Breast epithelium (tissue), 4 donors: ENCODE results near the gene IGSF9. TPM values are rescaled to one million over a fixed set of nuclear protein-coding genes. Genes with fewer than 3 reads are reported as not detected.
"Not testable (repeated sequence)": the region's sequence is repeated elsewhere in the genome, so short reads cannot be mapped to it uniquely, and the experiment has no call there.

Experiments
- DNase-seq, 2 donors: peaks; one replicate each; pipeline ENCODE4 v3.0.0-alpha.2; 2019; ENCODE audit warnings: low spot score in 2 of 2
- H3K27ac ChIP-seq, 2 donors: fragments of 200-600 bp; sonication (generic) in 1 of 2; one replicate each; pipeline ENCODE4 v1.5.1; 2016 to 2019; ENCODE audit warnings: mild to moderate bottlenecking in 1 of 2
- H3K27me3 ChIP-seq, 2 donors: fragments of 200-600 bp; sonication (generic) in 1 of 2; one replicate each; pipeline versions ENCODE4 v1.5.1 to v1.6.0; 2017 to 2019; ENCODE audit warnings: control low read depth in 1 of 2, mild to moderate bottlenecking in 1 of 2
- H3K36me3 ChIP-seq: fragments of 200-600 bp; one replicate; pipeline ENCODE4 v1.5.1; 2019
- H3K4me1 ChIP-seq, 2 donors: fragments of 200-600 bp; sonication (generic); one replicate each; pipeline ENCODE4 v1.5.1; 2016 to 2019; ENCODE audit warnings: control low read depth in 1 of 2
- H3K4me3 ChIP-seq, 3 donors: fragments of 200-600 bp; sonication (generic); 1 replicate in 2 of 3; 2 replicates in 1 of 3; pipeline ENCODE4 v1.5.1; 2016 to 2019; ENCODE audit warnings: mild to moderate bottlenecking in 3 of 3, moderate library complexity in 2 of 3
- H3K9me3 ChIP-seq, 2 donors: fragments of 200-600 bp; sonication (generic) in 1 of 2; one replicate each; pipeline ENCODE4 v1.5.1; 2016 to 2019; ENCODE audit warnings: control low read depth in 1 of 2
- POLR2A ChIP-seq: fragments of 450-650 bp; IDR thresholded peaks from one replicate; pipeline ENCODE4 v1.6.1; 2016; ENCODE audit warnings: antibody characterized with exemption, mild to moderate bottlenecking, moderate library complexity
- POLR2AphosphoS5 ChIP-seq, 3 donors: sonication (generic); formaldehyde crosslinking; IDR thresholded peaks; one replicate each; pipeline ENCODE4 v1.6.1; 2017; ENCODE audit warnings: antibody characterized with exemption in 3 of 3
- intact Hi-C: fragments of 100-400 bp; cut with DNase I; formaldehyde crosslinking; loops from one replicate; pipeline ENCODE4 v1.15.1; 2023; ENCODE audit warnings: low total_unique reads
- total RNA-seq, 3 donors: library from RNA; depleted of rRNA; stranded (reverse); fragments of >200 nt; gene quantifications; one replicate each; pipeline ENCODE4 v1.1.0, GENCODE V29; 2016
- TF ChIP-seq, protein P1 (sequence below), 3 donors: fragments of 450-650 bp; IDR thresholded peaks; one replicate each; pipeline ENCODE4 v1.5.1; 2016 to 2017; ENCODE audit warnings: antibody characterized with exemption in 3 of 3, mild to moderate bottlenecking in 3 of 3, moderate library complexity in 3 of 3

IGSF9 gene
- total RNA-seq, 3 donors from 2014 or later: 5.9 to 8.0 TPM; not detected in 1

DNA sequence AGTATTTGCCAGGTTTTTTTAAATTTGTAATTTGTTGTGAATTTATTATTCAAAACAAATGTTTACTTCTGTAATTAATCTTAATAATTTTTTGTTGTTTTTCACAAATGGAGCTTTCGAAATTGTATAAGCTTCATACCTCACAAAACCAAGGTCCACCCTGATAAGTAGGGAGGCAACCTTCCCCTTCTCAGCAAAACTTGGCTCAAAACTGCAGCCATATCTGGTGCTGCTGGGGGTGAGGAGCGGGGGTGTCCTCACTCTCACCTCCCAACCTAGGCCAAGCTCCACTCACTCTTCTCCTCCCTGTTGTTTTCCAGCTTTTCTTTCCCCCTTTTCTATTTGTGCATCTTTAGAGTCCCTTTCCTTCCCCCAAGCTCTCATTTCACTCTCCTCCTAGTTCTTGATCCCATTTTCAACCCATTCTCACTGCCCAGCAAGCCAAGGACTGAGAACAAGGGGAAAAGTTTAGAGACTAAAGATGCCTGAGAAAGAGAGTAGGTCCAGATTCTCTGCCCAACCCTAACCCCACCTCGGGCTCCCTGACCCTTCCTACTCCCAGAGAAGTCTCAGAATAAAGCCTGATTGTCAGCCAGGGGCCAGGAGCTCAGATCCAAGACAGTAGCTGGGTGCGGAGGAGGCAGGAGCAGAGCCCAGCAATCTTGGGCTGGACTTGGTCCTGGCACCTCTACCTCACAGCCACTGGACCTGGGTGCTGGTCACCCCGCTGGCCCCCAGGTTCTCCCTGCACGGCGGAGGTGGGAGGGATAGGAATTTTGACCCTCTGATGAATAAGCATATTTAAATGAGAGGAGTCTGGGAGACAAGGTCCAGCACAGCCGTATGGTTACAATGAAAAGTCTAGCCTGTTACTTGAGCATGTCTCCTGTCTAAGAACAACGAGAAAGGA is 37.1 kb downstream of the IGSF9 start:
- no peak for DNase-seq
- Histone ChIP-seq H3K27me3 (no peaks in the 10 kb centered on the region), H3K4me1 (no peaks in the 10 kb centered on the region), H3K9me3 (no peaks in the 10 kb centered on the region), H3K36me3 (no peaks in the 10 kb centered on the region), H3K27ac (no peak overlapping the region), H3K4me3 (no peak overlapping the region)
- intact Hi-C loops: loop anchor here (5.0 kb wide), 1 partner anchor 606 kb away; the partner anchor contains the start of gene FCER1A
- no peak for TF ChIP-seq POLR2A
- TF ChIP-seq, protein P1, sequence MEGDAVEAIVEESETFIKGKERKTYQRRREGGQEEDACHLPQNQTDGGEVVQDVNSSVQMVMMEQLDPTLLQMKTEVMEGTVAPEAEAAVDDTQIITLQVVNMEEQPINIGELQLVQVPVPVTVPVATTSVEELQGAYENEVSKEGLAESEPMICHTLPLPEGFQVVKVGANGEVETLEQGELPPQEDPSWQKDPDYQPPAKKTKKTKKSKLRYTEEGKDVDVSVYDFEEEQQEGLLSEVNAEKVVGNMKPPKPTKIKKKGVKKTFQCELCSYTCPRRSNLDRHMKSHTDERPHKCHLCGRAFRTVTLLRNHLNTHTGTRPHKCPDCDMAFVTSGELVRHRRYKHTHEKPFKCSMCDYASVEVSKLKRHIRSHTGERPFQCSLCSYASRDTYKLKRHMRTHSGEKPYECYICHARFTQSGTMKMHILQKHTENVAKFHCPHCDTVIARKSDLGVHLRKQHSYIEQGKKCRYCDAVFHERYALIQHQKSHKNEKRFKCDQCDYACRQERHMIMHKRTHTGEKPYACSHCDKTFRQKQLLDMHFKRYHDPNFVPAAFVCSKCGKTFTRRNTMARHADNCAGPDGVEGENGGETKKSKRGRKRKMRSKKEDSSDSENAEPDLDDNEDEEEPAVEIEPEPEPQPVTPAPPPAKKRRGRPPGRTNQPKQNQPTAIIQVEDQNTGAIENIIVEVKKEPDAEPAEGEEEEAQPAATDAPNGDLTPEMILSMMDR (IDR thresholded peaks at IDR 0.05): no peak
- TF ChIP-seq POLR2AphosphoS5 (IDR thresholded peaks at IDR 0.05): no peak

DNA sequence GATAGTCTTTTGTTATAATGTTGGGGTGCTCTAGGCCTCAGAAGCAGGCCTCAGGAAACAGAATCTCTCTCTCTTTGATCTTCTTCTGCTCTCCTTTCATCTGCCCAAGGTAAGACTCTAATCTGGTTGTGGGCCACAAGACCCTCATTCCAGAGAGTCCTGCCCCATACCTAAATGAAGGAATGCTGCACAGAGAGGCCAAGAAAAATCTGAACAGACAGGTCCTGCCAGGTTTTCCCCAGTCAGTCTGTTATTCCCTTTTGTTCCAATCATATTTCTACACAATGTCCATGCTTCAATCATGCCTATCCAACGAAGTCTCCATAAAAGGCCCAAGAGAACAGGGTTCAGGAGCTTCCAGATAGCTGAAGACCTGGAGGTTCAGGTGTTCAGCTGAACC is 38.5 kb downstream of the IGSF9 start:
- no peaks in the 10 kb centered on the region for H3K27me3 ChIP-seq
- intact Hi-C loops: loop anchor here (5.0 kb wide), 1 partner anchor 605 kb away; the partner anchor contains the start of gene FCER1A
- H3K9me3 ChIP-seq: no peaks in the 10 kb centered on the region
- H3K36me3 ChIP-seq: no peaks in the 10 kb centered on the region
- no peak for TF ChIP-seq POLR2A
- TF ChIP-seq, protein P1 (IDR thresholded peaks at IDR 0.05): no peak
- TF ChIP-seq POLR2AphosphoS5 (IDR thresholded peaks at IDR 0.05): no peak
- no peak overlapping the region for H3K27ac ChIP-seq
- H3K4me3 ChIP-seq: no peak overlapping the region
- DNase-seq: no peak
- no peaks in the 10 kb centered on the region for H3K4me1 ChIP-seq

DNA sequence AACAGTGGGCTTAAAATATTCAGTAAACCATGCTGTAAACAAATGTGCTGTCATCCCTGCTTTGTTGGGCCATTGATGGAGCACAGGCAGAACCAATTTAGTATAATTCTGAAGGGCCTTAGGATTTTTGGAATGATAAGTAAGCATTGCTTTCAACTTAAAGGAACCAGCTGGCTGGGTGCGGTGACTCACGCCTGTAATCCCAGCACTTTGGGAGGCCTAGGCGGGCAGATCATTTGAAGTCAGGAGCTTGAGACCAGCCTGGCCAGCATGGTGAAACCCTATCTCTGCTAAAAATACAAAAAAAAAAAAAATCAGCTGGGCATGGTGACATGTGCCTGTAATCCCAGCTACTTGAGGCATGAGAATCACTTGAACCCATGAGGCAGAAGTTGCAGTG is 41.4 kb downstream of the IGSF9 start:
- H3K4me1 ChIP-seq, H3K36me3 ChIP-seq, H3K27me3 ChIP-seq, DNase-seq, intact Hi-C loops, H3K9me3 ChIP-seq, H3K27ac ChIP-seq, H3K4me3 ChIP-seq: not testable (repeated sequence)

DNA sequence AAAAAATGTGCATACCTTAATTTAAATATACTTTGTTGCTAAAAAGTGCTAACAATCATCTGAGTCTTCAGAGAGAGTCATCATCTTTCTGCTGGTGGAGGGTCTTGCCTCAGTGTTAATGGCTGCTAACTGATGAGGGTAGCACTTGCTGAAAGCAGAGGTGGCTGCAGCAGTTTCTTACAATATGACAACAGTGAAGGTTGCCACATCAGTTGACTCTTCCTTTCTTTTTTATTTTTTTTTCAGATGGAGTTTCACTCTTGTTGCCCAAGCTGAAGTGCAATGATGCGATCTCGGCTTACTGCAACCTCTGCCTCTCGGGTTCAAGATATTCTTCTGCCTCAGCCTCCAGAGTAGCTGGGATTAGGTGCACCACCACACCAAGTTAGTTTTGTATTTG is 42.9 kb downstream of the IGSF9 start:
- intact Hi-C loops: no loop called here
- Histone ChIP-seq H3K27ac (no peak overlapping the region), H3K36me3 (no peaks in the 10 kb centered on the region), H3K4me3 (no peak overlapping the region), H3K27me3 (no peaks in the 10 kb centered on the region), H3K9me3 (no peaks in the 10 kb centered on the region), H3K4me1 (no peaks in the 10 kb centered on the region)
- no peak for DNase-seq
- TF ChIP-seq, protein P1 (IDR thresholded peaks at IDR 0.05): no peak
- no peak for TF ChIP-seq POLR2A
- TF ChIP-seq POLR2AphosphoS5 (IDR thresholded peaks at IDR 0.05): no peak

DNA sequence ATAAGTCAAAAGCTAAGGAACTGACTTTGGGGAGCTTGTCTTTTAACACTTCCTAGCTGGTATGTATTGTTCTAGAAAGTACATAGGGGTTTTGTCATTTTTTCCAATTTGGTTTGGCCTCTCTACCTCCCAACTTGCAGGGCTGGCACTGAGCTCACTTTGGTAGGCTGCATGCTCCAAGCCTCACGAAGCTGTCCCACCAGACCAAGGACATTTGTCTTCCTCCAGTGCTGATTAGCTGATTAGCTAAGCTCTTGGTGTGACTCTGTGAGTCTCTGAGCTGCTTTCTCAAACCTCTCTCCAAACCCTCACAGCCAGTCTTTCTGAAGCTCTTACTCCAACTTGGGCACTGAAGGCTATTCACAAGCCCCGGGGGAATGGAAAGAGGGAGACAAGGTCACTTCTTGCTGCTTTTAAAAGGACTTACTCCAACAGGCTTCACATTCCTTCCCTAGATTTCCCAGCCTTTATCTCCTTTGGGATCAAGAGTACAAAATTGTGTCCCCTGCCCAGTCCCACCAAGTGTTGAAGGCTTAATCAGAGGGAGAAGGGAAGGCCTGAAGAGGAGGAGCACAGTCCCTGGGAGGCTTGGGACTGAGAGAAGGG is 44.6 kb downstream of the IGSF9 start:
- H3K4me3 ChIP-seq: no peak overlapping the region
- TF ChIP-seq POLR2A (no peak), POLR2AphosphoS5 (IDR thresholded peaks at IDR 0.05) (no peak)
- TF ChIP-seq, protein P1 (IDR thresholded peaks at IDR 0.05): no peak
- peak overlapping the region; percentile 89 to 92 for H3K27ac ChIP-seq
- no peaks in the 10 kb centered on the region for H3K27me3 ChIP-seq
- no peaks in the 10 kb centered on the region for H3K4me1 ChIP-seq
- intact Hi-C loops: no loop called here
- H3K36me3 ChIP-seq: no peaks in the 10 kb centered on the region
- H3K9me3 ChIP-seq: no peaks in the 10 kb centered on the region
- DNase-seq: no peak
